ENCODE measurements around the gene ALLC. TPM values are rescaled to one million over a fixed set of nuclear protein-coding genes. Genes with fewer than 3 reads are reported as not detected.

The ALLC gene
- total RNA-seq, 1 donor from 2014 or later, result not detected

DNA sequence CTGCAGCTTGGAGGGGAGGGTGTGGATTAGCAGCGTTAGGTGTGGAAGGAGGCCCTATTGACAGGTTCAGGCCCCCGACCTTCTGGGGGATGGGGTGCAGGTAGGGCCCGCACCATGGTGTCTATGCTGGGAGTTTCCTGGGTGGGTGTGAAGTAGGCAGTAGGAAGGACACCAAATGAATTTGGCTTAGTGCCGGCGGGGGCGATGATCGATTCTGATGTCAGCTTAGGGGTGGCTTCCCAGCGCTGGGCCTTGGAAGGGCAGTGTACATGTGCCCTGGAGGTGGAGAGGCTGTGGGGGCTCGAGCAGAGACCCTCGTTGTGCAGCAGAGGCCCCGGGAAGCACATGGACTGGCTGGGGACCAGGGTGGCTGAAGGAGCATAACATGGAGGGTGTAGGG is 67.0 kb downstream of the ALLC start:
- H3K4me3 Mint-ChIP-seq (ENCODE audit: unreplicated experiment), result no peak overlapping the region
- DNase-seq, result no peak
- TF ChIP-seq, protein P1, sequence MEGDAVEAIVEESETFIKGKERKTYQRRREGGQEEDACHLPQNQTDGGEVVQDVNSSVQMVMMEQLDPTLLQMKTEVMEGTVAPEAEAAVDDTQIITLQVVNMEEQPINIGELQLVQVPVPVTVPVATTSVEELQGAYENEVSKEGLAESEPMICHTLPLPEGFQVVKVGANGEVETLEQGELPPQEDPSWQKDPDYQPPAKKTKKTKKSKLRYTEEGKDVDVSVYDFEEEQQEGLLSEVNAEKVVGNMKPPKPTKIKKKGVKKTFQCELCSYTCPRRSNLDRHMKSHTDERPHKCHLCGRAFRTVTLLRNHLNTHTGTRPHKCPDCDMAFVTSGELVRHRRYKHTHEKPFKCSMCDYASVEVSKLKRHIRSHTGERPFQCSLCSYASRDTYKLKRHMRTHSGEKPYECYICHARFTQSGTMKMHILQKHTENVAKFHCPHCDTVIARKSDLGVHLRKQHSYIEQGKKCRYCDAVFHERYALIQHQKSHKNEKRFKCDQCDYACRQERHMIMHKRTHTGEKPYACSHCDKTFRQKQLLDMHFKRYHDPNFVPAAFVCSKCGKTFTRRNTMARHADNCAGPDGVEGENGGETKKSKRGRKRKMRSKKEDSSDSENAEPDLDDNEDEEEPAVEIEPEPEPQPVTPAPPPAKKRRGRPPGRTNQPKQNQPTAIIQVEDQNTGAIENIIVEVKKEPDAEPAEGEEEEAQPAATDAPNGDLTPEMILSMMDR (IDR thresholded peaks at IDR 0.05; ENCODE audit: partially characterized antibody, unreplicated experiment), result no peak
- peaks cover 1% of the 10 kb centered on the region for H3K27me3 Mint-ChIP-seq (ENCODE audit: unreplicated experiment)
- peaks cover 2% of the 10 kb centered on the region for H3K9me3 Mint-ChIP-seq (ENCODE audit: unreplicated experiment)
- no peak overlapping the region for H3K27ac Mint-ChIP-seq (ENCODE audit: unreplicated experiment)
- H3K36me3 Mint-ChIP-seq (ENCODE audit: unreplicated experiment), result no peaks in the 10 kb centered on the region
- H3K4me1 Mint-ChIP-seq (ENCODE audit: low read depth, unreplicated experiment), result peaks cover 7% of the 10 kb centered on the region

DNA sequence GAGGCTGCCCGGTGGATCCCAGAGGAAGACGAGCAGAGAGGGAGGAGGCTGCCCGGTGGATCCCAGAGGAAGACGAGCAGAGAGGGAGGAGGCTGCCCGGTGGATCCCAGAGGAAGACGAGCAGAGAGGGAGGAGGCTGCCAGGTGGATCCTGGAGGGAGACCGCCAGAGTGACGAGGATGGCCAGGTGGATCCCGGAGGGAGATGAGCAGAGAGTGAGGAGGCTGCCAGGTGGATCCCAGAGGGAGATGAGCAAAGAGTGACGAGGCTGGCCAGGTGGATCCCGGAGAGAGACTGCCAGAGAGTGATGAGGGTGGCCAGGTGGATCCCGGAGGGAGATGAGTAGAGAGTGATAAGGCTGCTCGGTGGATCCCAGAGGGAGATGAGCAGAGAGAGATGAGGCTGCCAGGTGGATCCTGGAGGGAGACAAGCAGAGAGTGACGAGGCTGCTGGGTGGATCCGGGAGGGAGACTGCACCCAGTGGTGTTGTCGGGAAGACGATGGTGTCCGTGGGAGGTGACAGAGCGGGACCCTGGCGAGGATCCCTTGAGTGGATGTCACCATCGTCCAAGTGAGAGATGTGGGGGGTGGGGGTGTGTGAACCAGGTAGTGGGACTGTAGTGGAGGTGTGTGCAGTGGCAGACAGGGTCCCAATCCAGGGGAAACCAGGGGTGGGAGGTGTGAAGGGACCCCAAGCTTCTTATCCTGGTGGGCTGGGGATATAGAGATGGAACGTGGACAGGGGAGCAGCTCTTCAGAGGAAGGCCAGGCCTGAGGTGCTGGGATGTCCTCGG is 67.7 kb downstream of the ALLC start:
- Mint-ChIP-seq H3K4me1 (ENCODE audit: low read depth, unreplicated experiment) (peaks cover 7% of the 10 kb centered on the region), H3K27ac (ENCODE audit: unreplicated experiment) (peak overlapping the region; percentile 20), H3K4me3 (ENCODE audit: unreplicated experiment) (no peak overlapping the region), H3K27me3 (ENCODE audit: unreplicated experiment) (peaks cover 1% of the 10 kb centered on the region), H3K9me3 (ENCODE audit: unreplicated experiment) (peaks cover 2% of the 10 kb centered on the region), H3K36me3 (ENCODE audit: unreplicated experiment) (no peaks in the 10 kb centered on the region)
- no peak for DNase-seq
- TF ChIP-seq, protein P1 (IDR thresholded peaks at IDR 0.05; ENCODE audit: partially characterized antibody, unreplicated experiment), result no peak

DNA sequence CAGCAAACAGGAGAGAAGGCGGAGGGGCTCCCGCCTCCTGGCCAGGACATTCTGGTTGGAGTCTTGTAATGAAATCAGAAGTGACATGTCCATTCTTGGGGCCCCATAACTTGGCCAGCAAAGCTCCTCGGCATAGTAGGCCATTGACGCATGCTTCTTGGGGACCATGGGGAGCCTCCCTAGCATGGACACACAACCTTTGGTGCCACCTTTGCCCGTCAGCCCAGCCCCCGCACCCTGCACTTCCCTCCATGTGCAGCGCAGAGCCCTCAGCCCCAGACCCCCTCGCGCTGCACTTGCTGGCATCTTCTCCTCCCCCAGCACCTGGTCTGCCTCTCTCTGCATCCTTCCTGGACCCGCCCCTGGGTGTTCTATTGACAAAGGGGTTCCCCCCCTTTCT is 68.5 kb downstream of the ALLC start:
- TF ChIP-seq, protein P1 (IDR thresholded peaks at IDR 0.05; ENCODE audit: partially characterized antibody, unreplicated experiment), result no peak
- H3K36me3 Mint-ChIP-seq (ENCODE audit: unreplicated experiment), result peaks cover 2% of the 10 kb centered on the region
- H3K27ac Mint-ChIP-seq (ENCODE audit: unreplicated experiment), result no peak overlapping the region
- H3K9me3 Mint-ChIP-seq (ENCODE audit: unreplicated experiment), result peaks cover 2% of the 10 kb centered on the region
- DNase-seq, result no peak
- peaks cover 7% of the 10 kb centered on the region for H3K4me1 Mint-ChIP-seq (ENCODE audit: low read depth, unreplicated experiment)
- peaks cover 1% of the 10 kb centered on the region for H3K27me3 Mint-ChIP-seq (ENCODE audit: unreplicated experiment)
- no peak overlapping the region for H3K4me3 Mint-ChIP-seq (ENCODE audit: unreplicated experiment)

DNA sequence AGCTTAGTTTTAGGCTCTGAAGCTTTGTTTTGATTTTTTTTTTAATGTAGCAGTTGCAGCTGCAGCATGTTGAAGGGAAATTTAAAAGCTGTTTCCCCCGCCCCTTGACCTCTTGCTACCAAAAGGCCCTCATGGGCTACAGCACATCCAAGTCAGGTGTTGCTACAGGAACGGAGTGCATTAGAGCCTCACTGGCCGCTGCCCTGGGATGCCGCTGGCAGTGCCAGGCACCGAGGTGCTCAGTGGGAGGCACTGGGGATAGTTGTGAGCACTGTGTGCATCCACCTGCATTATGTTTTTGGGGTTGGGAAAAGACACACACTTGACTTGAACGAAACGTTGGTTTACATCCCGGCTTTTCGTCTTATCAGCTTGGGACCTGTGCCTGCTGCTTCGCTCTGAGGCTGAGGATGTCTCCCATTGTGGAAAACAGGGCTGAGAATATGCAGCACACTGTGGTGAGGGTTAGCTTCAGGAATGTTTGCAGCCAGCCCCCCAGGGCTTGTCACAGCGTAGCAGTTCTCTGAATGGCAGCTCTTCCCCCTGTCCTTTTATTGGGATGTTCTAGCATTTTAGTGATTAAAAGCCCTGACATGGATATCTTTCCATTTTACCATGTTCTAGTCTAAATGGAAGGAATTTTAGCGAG is 69.5 kb downstream of the ALLC start:
- Mint-ChIP-seq H3K4me3 (ENCODE audit: unreplicated experiment) (no peak overlapping the region), H3K4me1 (ENCODE audit: low read depth, unreplicated experiment) (peaks cover 7% of the 10 kb centered on the region), H3K9me3 (ENCODE audit: unreplicated experiment) (peaks cover 2% of the 10 kb centered on the region), H3K27ac (ENCODE audit: unreplicated experiment) (no peak overlapping the region), H3K27me3 (ENCODE audit: unreplicated experiment) (peaks cover 1% of the 10 kb centered on the region), H3K36me3 (ENCODE audit: unreplicated experiment) (peaks cover 4% of the 10 kb centered on the region)
- TF ChIP-seq, protein P1 (IDR thresholded peaks at IDR 0.05; ENCODE audit: partially characterized antibody, unreplicated experiment), result no peak
- no peak for DNase-seq
